SKM-1 treated with dmso at 0.1 percent for 144 hours (cell line): ENCODE results near the gene RGS8.
A peak's percentile ranks its signal among the peaks of the same experiment; 100 is the strongest.
"Not testable (repeated sequence)": the region's sequence is repeated elsewhere in the genome, so short reads cannot be mapped to it uniquely, and the experiment has no call there.

Source experiments
- DNase-seq: peaks from one replicate; lab custom pipeline; 2025; ENCODE audit not compliant: unreplicated experiment; lab: John Stamatoyannopoulos, UW

RGS8 gene

GRCh38 chr1:182702826-182703524 lies 18.6 kb upstream of the RGS8 start:
- no peak for DNase-seq

DNA sequence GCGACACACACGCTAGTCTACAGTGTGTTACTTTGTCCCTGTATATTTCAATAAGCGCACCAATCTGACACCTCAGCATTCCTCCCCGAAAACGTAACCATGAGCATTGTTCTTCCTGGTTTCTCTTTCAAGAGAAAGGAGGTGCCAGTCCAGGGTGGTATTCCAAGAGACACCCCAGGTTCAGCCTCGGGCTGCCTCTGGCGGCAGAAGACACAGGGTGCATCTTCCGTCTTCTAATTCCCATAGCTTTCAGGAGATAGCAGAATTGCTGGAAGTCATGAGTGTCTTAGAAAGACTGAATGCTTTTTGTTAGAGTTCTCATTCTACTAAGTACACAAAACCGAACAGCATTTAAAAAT lies 15.9 kb upstream of the RGS8 start:
- no peak for DNase-seq

- no peak for DNase-seq
These were observed 15.3 kb upstream of the RGS8 start for GRCh38 chr1:182699393-182700350.

- no peak for DNase-seq
These were observed 14.6 kb upstream of the RGS8 start for GRCh38 chr1:182698971-182699370.

DNA sequence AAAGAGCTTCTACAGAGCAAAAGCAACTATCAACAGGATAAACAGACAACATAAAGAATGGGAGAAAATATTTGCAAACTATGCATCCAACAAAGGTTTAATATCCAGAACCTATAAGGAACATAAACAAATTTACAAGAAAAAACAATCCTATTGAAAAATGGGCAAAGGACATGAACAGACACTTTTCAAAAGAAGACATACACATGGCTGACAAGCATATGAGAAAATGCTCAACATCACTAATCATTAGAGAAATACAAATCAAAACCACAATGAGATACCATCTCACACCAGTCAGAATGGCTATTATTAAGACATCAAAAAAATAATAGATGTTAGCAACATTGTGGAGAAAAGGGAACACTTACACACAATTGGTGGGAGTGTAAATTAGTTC lies 8.8 kb upstream of the RGS8 start:
- DNase-seq: not testable (repeated sequence)

DNA sequence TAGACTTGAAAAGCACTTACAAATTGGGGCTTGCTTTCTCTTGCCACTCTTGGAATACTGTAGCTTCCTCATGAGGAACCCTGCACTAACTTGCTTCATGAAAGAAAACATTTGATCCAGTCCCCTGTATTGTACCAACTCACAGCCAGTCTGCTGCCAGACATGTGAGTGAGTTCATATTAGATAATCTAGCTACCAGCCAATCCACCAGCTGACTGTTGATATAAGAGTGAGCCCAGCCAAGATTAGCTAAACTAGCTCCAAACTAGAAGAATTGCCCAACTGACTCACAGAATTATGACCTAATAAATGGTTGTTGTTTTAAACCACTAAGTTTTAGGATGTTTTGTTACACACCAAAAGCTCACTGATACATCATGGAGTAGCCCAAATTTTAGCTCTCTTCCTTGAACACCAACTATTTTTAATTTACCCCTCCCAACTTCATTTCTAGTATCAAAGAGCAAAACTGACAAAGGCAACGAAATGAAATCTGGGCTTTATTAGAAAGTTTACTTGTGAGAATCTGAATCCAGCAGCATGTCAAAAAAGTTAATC lies 6.6 kb upstream of the RGS8 start:
- DNase-seq: no peak

DNA sequence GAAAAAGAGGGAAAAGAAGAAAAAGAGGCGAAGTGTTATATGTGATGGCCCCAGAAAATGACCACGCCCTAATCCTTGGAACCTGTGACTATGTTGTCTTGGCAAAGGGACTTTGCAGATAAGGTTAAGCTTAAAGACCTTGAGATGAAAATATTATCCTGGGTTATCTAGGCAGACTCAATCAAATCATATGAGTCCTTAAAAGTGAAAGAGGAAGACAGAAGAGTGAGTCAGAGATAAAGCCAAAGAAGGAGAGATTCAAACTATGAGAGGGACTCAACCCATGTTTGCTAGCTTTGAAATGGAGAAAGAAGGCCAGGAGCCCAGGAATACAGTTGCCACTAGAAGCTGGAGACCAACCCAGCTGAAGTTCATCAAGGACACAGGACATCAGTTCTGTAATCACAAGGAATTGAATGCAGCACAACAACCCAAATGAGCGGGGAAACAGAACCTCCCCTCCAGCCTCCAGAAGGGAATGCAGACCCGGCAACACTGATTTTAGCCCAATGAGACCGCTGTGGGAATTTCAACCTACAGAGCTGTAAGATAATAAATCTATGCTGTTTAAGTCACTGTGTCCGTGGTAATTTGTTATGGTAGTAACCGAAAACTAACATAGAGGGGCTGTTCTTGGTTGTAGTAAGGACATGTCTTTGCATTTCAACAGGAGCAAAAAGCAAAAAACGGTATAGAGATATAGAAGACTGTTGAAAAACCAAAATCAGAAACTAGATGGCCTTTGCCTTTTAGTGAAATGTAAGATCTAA lies 4.2 kb upstream of the RGS8 start:
- DNase-seq: no peak

GRCh38 chr1:182687361-182687760 lies 3.0 kb upstream of the RGS8 start:
- DNase-seq: no peak

DNA sequence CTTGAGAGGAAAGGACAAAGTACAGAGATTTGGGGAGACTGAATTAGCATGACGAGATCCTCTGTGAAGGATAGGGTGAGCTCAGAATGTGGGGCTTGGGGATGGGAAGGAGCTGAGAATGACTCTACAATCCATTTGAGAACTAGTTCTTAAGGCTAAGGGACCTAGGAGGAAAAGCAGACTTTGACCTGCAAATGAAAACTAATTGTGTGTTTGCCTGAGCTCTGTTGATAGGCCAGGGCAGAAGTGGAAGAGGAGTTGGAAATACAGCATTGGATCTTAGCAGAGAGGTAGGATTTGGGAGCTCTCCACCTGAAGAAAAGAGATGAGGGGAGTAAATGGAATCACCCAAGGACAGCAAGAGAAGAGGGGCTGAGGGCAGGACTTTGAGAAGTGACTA lies 2.1 kb upstream of the RGS8 start:
- DNase-seq: no peak

DNA sequence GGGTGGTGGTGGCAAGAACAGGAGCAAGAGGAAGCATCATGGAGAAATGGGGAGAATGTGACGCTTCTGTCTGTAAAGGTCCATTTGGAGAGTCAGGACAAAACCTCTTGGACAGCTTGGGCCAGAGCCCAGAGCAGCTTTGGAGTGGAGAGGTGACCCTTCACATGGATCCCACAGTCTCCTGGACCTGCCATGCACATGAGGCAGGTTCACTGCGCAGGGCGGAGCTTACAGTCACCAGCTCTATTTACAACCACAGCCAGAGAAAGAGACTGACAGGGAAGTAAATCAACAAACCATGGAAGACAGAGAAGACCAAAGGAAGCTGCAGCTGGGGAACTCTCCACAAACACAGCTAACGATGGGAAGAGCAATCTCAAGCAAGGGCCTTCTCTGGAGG lies 828 bp upstream of the RGS8 start:
- DNase-seq: no peak

DNA sequence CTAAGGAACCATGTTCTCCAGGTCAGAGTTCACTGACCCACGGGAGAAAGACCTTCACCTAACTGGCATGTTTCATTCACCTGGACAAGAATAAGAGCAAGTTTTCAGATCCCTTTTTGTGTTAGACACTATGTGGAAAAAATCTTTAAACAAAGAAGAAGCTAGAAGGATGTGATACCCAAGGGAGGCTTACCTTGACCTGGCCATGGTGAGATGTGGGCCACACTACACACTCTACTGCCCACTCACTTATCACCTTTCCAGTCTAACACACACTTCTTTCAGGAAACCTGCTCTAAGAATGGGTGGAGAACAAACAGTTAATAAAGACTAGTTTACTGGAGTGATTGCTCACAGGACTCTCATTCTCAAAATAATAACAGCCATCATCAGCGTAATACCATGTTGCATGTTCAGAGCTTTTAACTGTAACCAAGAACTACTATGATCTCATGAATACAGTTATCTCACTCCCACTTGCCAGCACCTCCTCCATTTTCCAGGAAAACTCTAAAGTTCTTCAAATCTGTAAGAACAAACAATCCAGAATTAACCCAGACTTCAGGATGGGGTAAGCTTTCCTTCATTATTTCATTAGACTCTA lies 1.4 kb downstream of the RGS8 start:
- no peak for DNase-seq

DNA sequence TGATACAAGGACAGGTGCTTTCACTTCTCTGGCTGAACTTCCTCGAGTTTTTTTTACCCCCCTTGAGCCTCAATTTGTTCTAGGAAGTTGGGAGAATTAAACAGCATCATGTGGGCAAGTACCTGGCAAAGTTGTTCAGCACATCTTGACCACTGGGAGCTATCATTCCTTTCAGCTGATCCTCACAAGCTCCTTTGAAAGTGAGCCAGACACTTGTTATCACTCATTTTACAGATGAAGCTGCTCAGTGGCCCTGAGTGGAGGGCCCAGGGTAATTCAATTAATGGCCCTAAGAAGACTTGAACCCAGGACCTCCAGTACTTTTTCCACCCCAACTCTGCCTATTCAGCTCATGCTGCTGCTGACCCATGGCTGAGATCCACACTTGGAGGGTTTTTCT lies 2.0 kb downstream of the RGS8 start:
- DNase-seq: no peak

DNA sequence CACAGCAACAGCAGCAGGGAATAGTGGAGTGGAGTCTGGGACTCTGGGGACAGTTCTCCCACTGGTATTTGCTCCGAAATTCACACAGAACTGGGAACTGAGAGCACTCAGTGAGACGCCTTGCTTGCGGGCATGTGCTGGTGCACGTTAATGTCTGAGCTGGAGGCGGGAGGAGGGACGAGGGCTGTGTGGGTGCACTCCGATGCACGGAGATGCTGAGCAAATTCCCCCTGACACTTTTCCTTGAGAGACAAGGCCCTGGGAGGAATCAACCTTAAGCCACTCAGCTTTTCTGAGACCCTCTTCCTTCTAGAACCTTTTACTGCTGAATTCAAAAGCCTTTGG lies 2.8 kb downstream of the RGS8 start:
- DNase-seq: no peak

GRCh38 chr1:182680901-182681567 lies 3.4 kb downstream of the RGS8 start:
- DNase-seq: no peak

- DNase-seq: no peak
These were observed 4.0 kb downstream of the RGS8 start for GRCh38 chr1:182680408-182680807.

GRCh38 chr1:182679684-182680083 lies 4.7 kb downstream of the RGS8 start:
- no peak for DNase-seq

- DNase-seq: peak; percentile 49
These were observed 6.8 kb downstream of the RGS8 start for GRCh38 chr1:182677397-182678098.

DNA sequence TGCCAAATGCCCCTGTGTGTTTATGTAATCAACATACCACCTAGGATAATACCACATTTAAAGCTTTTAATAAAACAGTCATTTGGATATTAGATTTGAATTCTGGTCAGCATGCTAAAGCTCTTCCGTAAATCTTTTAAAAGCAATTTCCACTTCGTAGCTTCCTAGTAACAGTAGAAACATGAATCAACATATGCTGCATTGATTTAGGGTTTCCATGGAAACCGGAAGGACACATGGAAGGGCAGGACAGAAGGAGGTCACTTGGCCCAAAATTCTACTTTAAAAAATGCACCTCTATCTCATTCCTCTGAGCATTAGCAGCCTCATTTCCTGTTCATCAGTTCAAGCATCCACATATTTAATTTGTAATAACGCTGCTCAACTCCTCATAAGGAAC lies 8.1 kb downstream of the RGS8 start:
- no peak for DNase-seq

DNA sequence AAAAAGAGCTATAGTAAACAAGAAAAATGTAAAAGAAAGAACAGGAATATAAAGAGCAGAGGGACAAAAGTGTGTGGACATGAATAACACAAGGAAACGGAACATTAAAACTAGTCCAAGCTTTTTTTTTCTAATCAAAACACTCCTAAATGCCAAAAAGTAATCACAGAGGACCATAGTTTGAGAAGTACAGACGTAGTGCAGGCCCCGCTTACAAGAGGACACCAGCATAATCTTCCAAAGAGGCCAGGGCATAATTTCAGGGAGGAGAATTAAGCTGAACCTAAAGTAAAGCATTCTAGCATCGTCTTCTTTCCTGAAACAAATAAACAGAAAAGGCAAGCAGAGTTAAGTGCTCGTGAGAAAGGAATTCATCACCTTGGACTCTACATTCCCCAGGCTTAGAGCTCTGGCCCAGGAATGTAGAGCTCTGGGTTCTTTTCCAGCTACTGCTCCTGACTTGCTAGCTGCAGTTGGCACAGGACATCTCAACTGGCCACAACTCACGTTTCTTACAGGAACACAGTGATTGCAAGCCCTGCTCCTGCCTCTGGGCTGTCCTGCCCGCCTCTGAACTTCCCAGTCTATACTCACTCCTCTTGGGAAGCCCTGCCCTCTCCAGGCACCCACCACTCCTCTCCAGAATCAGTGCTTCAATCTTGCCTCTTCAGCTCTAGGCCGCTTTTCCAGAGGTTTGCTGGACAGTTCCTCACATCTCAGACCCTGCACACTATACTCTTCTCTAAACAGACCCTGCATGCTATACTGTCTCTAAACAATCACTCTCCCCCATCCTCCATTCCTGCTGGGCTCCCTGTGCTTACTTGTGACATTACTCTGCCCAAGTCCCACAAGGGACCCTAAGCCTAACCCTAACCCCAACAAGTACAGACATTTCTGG lies 9.8 kb downstream of the RGS8 start:
- no peak for DNase-seq
